HG03103 (cell line): Measurements from ENCODE around the gene C5orf52.
"Not testable (repeated sequence)": the region's sequence is repeated elsewhere in the genome, so short reads cannot be mapped to it uniquely, and the experiment has no call there.

Experiments used
- ATAC-seq: cut with Tn5 transposase; IDR thresholded peaks from one replicate; pipeline ENCODE4 v1.9.1; 2021; ENCODE audit warnings: low read depth; ENCODE audit not compliant: unreplicated experiment

The C5orf52 gene

DNA sequence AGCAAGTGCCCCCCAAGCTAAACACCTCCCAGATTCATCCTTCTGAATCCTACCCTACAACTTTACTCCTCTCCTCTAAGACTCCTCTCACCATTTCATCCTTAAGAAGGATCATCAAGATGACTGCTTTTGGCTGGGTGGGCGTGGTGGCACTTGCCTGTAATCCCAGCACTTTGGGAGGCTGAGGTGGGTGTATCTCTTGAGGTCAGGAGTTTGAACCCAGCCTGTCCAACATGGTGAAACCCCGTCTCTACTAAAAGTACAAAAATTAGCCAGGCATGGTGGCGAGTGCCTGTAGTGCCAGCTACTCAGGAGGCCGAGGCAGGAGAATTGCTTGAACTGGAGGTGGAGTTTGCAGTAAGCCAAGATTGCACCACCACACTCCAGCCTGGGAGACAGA, 3.0 kb downstream of the C5orf52 start:
- ATAC-seq: not testable (repeated sequence)

- ATAC-seq: no peak
Measured at GRCh38 chr5:157677931-157678330, 6.6 kb downstream of the C5orf52 start.

- no peak for ATAC-seq
Measured at GRCh38 chr5:157679801-157680200, 8.5 kb downstream of the C5orf52 start.

DNA sequence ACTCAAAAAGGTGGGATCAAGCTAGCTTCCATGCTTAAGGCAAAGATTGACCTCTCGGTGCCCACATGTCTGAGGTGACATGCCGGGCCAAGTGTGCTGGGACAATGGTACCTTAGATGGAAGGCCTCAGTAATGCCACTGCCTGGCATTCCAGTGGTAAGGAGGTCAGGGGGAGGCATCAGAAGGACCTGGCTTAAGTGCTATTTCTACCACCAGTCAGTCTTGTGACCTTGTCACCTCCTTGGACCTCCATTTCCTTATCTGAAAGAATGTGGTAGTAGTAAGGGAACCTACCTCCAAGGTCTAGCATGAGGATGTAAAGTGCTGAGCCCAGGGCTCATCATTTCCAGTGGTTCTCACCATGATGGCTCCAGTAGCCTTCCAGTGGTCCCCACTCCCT, 8.9 kb downstream of the C5orf52 start:
- no peak for ATAC-seq

DNA sequence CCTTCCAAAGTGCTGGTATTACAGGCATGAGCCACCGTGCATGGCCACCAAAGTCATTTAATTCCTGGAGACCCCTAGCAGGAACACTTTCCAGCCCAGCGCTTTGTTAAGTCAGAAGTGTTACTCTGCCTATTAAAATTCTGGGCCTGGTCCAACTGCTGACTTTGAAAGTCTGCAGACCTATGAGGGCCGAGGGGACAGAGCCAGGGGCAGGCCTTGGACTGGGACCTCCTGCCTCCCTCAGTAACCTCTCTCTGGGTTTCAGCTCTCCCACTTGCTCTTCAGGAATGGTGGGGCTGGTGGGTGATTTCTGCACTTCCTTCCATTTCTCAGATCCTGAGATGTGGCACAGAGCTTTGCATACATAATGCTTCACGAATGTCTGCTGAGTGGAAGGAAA, 9.7 kb downstream of the C5orf52 start:
- ATAC-seq: no peak

GRCh38 chr5:157682257-157682656, 10.9 kb downstream of the C5orf52 start:
- no peak for ATAC-seq

GRCh38 chr5:157686276-157687197, 15.2 kb downstream of the C5orf52 start:
- not testable (repeated sequence) for ATAC-seq

- ATAC-seq: no peak
Measured at GRCh38 chr5:157687198-157687554, 15.8 kb downstream of the C5orf52 start.

- no peak for ATAC-seq
Measured at GRCh38 chr5:157689942-157690689, 18.8 kb downstream of the C5orf52 start.

DNA sequence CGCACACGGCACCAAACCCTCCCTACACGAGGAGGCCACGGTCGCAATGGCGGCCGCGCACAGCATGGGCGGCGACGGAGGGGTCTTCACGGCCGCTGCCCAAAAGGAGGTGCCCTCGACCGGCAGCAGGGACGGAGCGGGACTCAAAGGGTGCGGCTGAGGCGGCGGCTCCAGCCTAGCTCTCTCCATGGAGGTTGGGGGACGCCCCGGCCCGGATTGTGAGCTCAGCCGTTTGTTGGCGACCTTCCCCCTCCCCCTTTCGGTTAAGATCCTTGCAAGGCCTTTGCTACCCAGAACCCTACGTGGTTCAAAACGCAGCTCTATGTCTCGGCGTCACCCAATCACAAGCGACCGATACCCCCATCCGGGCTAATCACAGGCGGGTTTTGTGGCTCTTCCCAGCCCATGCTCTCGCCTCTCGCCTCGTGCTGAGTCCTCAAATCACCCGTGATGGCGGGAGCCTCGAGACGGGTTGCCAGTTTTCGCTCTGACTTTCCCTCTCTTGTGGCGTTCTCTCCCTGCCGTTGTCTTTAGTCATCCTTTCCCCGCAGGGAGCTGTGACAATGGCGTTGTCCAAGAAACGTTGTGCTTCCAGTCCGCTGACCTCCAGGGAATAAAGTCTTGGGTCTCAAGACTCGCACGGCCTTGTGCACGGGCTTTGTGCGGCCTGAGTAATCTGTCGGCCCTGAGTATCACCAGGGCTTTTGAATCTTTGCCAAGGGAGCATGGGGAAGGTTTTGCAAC, 19.5 kb downstream of the C5orf52 start:
- ATAC-seq: no peak

DNA sequence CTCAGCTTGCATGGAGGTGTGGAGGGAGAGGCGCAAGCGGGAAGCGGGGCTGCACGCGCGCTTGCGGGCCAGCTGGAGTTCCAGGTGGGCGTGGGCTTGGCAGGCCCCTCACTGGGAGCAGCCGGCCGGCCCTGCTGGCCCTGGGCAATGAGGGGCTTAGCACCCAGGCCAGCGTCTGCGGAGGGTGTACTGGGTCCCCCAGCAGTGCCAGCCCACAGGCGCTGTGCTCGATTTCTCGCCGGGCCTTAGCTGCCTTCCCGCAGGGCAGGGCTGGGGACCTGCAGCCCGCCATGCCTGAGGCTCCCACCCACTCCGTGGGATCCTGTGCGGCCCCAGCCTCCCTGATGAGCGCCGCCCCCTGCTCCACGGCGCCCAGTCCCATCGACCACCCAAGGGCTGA, 22.5 kb downstream of the C5orf52 start:
- ATAC-seq: not testable (repeated sequence)

DNA sequence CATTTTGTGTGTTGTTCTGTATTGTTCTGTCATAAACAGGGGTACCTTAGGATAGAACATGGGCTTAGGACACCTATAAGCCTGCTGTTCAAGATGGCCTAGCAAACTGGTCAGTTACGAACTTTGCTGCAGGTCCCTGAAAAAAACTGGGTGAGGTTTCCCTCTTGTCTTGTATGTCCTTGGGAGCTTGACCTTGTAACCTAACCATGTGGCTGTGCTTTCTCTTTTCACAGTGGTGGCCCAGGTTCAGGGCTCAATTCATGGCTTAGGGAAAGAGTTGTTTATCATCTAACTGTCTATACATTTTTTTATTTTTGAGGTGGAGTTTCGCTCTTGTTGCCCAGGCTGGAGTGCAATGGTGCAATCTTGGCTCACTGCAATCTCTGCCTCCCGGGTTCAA, 24.8 kb downstream of the C5orf52 start:
- not testable (repeated sequence) for ATAC-seq

DNA sequence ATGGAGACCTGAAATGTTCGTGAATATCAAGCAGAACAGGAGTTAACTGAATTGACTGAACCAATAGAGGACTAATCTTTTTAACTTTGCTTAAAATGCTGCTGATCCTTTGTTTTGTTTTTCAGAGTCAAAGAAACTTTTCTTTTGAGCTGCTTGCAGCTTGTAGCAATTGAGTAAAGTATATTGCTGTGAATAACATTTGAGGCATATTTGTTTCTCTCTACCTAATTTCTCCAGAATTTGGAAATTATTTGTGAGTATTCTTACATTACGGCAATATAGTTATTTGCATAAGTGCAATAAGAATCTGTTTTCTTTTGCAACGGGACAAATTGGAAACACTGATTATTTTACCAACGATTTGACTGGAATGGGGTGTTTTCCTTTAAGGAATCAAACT, 27.3 kb downstream of the C5orf52 start:
- not testable (repeated sequence) for ATAC-seq

- no peak for ATAC-seq
Measured at GRCh38 chr5:157703736-157704135, 32.4 kb downstream of the C5orf52 start.

DNA sequence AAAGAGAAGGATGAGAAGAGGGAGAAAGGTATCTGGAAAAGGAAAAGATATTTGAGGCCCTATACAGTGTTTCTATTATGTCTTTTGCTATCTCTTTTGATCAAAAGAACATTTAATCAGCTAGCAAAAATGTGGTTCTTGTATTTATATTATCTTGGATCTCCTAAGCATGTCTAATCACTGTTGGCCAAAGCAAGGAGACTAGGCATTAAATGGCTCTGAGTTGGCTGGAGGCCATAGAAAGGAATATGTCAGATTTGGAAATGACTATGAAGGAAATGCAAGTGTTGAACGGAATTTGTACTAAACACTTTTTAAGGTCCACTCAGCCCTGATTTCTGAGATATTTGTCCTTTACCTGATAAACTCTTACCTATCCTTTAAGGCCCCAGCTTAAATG, 37.5 kb downstream of the C5orf52 start:
- ATAC-seq: no peak

DNA sequence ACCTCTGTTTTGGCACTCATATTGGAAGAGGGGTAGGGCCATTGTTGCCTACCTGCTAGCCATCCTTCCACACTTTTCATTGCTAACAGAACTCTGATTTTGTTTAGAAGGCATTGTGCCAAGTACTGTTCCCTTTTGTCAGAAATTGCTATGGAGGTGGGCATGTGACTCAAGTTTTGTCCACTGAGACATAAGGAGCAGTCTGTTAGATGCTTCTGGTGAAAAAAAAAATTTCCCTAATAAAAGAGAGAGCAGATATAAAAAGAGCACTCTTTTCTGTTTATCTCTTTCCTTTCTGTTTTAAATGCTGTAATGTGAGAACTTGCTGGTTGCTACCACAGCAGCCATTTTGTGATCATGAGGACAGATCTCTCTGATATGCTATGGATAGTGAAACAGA, 38.0 kb downstream of the C5orf52 start:
- ATAC-seq: no peak

DNA sequence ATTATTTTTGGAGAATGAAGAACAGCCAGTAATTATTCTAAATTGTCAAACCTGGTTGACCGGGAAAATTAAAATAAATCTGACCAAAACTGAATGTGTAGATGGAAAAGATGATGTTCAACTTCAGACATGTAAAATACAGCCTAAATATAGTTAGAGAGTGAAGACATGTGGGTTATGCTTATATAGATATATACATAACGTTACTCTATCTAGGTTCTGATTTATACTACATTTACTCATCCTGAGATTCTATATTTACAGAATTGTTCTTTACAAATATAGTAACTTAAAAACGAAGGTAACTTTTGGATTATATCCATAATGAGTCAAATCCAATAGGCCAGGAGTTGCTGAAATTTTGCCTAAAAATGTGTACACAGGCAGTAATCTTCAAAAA, 39.1 kb downstream of the C5orf52 start:
- ATAC-seq: no peak

DNA sequence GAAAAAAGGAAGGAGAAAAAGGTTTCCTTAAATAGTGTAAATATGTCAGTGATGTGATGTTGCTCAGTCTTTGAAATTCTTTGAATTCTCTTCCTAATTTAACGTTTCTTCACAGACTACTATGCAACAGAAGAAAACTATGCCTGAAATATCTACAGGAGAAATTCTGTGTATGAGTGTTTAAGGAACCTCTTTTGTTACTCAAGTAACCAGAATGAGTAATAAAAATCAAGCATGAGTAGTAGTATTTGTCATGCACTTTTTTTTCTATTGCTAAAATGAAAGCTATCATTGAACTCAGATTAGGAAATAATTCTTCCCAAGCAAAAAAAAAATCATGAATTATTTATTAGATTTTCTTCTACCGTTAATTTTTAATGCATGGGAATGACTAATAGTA, 39.5 kb downstream of the C5orf52 start:
- ATAC-seq: no peak

GRCh38 chr5:157713830-157714595, 42.7 kb downstream of the C5orf52 start:
- ATAC-seq: no peak

GRCh38 chr5:157714596-157714864, 43.2 kb downstream of the C5orf52 start:
- ATAC-seq: no peak

DNA sequence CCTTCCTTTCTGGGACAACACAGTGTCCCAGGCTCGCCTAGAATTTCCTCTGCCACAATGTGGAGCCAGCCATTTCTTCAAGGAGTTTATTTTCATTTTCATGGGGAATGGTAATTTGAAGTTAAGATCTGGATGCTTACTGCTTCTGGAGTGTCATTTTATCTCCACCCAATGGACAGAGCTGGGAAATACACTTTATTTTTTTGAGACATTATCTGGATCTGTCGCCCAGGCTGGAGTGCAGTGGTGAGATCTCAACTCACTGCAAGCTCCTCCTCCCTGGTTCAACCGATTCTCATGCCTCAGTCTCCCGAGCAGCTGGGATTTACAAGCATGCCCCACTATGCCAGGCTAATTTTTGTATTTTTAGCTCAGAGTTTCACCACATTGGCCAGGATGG, 47.2 kb downstream of the C5orf52 start:
- ATAC-seq: peak; percentile 65
